BJ (cell line): ENCODE results near the gene RUNX2. TPM values are rescaled to one million over a fixed set of nuclear protein-coding genes. Genes with fewer than 3 reads are reported as not detected.

Experiments used
- CTCF ChIA-PET: fragments of 350-600 bp; formaldehyde crosslinking; extraction: SDS; loops from one replicate; lab custom pipeline; 2021; ENCODE audit warnings: antibody characterized with exemption, inconsistent platforms; lab: Yijun Ruan, JAX
- POLR2A ChIA-PET: fragments of 300-600 bp; sonication (Branson Sonifier 250); formaldehyde crosslinking; extraction: SDS; loops from one replicate; lab custom pipeline; 2021; ENCODE audit warnings: antibody characterized with exemption; lab: Charles Lee
- DNase-seq: peaks from one replicate; pipeline ENCODE4 v3.0.0-alpha.2; 2011; ENCODE audit warnings: low read depth
- H3K27me3 ChIP-seq: 2 replicates; pipeline ENCODE4 v1.6.0; 2011; ENCODE audit warnings: low read length; ENCODE audit not compliant: control insufficient read depth, insufficient read depth
- H3K36me3 ChIP-seq: 2 replicates; pipeline ENCODE4 v1.5.1; 2011; ENCODE audit warnings: low read length; ENCODE audit not compliant: control insufficient read depth, insufficient read depth
- H3K4me3 ChIP-seq: 2 replicates; pipeline ENCODE4 v1.5.1; 2011; ENCODE audit warnings: low read depth, mild to moderate bottlenecking, control low read depth, low read length
- polyA plus RNA-seq: library from polyadenylated mRNA; depleted of rRNA; stranded (reverse); fragments of >200 nt; gene quantifications from 2 replicates; pipeline ENCODE4 v1.2.3, GENCODE V29; 2011
- TF ChIP-seq, protein P1 (sequence below): IDR thresholded peaks from 2 replicates; pipeline ENCODE4 v1.5.1; 2011; ENCODE audit warnings: low read depth, mild to moderate bottlenecking, control low read depth, inconsistent platforms, low read length, moderate library complexity; ENCODE audit not compliant: insufficient read depth

RUNX2 gene
- polyA plus RNA-seq, 1 experiment: 1.5 TPM

DNA sequence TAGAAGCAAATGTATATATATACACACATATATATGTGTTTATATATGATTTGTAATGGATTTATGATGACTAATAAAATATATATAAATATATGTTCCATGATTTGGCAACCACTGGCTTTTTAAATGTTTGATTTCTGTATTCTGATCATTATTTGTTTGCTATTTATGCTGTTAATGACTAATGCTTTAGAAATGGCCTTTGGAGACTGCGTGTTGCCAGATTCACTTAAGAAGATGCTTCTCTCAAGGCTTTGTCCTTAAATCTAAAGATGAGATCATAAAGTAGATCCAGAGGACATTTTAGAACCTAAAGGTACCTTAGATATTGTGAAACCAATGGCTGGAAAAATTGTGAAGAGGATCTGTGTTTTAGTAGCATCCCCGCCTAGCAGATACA is 165.6 kb downstream of the RUNX2 start:
- Histone ChIP-seq H3K27me3 (no peaks in the 10 kb centered on the region), H3K36me3 (no peaks in the 10 kb centered on the region), H3K4me3 (no peak overlapping the region)
- ChIA-PET CTCF (no interaction called here), POLR2A (no interaction called here)
- TF ChIP-seq, protein P1, sequence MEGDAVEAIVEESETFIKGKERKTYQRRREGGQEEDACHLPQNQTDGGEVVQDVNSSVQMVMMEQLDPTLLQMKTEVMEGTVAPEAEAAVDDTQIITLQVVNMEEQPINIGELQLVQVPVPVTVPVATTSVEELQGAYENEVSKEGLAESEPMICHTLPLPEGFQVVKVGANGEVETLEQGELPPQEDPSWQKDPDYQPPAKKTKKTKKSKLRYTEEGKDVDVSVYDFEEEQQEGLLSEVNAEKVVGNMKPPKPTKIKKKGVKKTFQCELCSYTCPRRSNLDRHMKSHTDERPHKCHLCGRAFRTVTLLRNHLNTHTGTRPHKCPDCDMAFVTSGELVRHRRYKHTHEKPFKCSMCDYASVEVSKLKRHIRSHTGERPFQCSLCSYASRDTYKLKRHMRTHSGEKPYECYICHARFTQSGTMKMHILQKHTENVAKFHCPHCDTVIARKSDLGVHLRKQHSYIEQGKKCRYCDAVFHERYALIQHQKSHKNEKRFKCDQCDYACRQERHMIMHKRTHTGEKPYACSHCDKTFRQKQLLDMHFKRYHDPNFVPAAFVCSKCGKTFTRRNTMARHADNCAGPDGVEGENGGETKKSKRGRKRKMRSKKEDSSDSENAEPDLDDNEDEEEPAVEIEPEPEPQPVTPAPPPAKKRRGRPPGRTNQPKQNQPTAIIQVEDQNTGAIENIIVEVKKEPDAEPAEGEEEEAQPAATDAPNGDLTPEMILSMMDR: no peak
- DNase-seq: no peak

DNA sequence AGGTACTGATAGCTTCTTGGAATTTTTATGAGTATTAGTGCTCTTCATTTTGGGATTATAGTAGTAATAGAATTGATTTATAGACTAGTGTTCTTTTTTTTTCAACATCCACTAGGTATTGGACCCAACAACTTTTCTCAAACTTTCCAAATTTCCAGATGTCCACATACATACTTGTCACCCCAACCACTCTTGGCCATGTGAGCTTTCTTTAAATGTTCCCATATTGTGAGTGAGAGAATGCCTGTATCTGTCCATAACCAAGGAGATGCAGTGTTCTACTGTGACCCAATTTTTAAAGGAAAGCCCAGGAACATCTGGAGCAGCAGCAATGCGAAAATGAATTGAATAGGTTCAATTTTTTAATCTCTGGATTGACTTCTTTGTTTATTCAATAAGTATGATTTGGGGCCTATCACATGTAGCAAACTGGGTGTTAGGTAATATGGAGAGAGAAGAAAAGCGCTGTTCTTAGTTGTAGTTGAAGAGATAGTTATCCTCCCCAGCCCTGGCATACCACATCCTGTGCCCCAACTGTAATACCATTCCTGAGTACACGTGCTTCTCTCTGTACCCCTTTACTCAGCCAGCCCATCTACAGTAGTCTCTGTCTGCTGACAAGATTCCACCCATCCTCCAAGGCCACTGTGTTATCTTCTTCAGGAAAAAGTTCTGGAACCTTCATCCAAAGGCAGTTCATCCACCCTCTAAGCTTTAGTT is 166.4 kb downstream of the RUNX2 start:
- DNase-seq: no peak
- no peak overlapping the region for H3K4me3 ChIP-seq
- H3K27me3 ChIP-seq: no peaks in the 10 kb centered on the region
- H3K36me3 ChIP-seq: no peaks in the 10 kb centered on the region
- CTCF ChIA-PET: no interaction called here
- TF ChIP-seq, protein P1: no peak
- POLR2A ChIA-PET: no interaction called here

DNA sequence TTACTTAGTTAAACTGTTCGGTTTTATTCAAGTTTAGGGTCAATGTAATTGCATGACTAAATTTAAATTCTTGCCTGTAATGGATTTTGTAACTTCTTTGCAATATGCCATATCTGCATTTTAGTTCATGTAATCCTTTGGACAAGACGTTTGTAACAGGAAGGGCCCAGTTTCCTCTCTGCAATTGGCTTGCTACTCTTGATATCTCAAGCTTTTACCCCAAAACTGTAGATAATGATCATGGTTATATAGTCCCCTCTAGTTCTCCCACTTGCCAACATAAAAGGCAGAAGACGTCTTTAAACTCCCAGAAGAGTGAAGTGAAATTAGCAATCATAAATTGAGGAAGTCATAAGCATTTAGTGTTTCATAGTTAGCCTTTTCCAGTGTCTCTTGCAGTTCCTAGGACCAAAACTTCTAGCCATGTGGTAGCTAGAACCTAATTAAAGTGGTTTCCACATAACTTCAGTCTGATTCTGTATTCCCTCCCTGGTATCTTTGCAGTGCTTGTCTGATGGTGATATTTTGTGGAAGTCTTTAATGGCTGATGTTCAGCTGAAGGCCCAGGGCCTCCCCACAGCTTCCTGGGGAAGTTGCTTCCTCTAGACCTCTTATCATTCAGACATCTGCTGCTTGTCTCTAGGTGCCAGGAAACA is 167.4 kb downstream of the RUNX2 start:
- ChIA-PET CTCF (interaction anchor here (0.6 to 1.5 kb wide), 2 partner anchors 13 to 15 kb away, joined by 3 read pairs; no protein-coding TSS in a partner anchor), POLR2A (no interaction called here)
- no peak for DNase-seq
- TF ChIP-seq, protein P1: no peak
- H3K36me3 ChIP-seq: no peaks in the 10 kb centered on the region
- no peaks in the 10 kb centered on the region for H3K27me3 ChIP-seq
- H3K4me3 ChIP-seq: no peak overlapping the region

DNA sequence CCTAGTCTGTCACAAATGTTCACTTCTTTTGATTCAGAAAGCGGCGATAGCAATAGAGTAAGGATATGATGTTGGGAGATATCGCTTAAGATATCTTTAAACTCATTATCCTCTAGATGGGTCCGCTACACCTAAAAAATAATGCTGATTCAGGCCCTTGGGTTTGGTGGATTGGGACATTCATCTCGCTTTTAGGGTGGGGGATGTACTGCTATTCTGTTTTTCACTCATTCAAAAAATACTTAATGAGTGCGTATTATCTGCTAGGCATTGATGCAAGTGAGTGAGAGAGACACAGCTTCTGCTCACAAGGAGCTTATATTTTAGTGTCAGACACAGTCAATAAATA is 167.9 kb downstream of the RUNX2 start:
- Histone ChIP-seq H3K27me3 (no peaks in the 10 kb centered on the region), H3K4me3 (no peak overlapping the region), H3K36me3 (no peaks in the 10 kb centered on the region)
- no peak for DNase-seq
- POLR2A ChIA-PET: no interaction called here
- CTCF ChIA-PET: interaction anchor here (1.5 kb wide), 1 partner anchor 14 kb away, joined by 3 read pairs; no protein-coding TSS in a partner anchor
- TF ChIP-seq, protein P1: no peak

DNA sequence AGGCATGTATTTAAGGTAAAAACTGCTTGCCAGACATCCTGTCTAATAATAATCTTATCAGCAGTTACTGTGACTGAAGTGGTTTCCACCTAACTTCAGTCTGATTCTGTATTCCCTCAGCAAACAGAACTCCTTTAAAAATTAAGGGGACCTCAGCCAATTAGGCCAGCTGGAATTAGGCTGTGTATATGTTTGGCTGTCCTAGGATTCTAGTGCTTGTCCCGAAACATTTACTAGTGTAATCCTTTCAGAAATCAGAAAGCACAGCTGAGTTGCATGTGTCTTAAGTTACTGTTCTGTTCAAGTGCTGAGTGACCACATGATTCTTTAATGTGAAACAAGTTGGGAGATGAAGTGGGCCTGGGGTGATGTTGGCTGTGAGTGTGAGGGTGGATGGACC is 170.5 kb downstream of the RUNX2 start:
- Histone ChIP-seq H3K4me3 (no peak overlapping the region), H3K36me3 (no peaks in the 10 kb centered on the region; the same call in 1 of the 2 replicates), H3K27me3 (no peaks in the 10 kb centered on the region)
- TF ChIP-seq, protein P1: no peak
- CTCF ChIA-PET: interaction anchor here (0.6 kb wide), 1 partner anchor 81 kb away, joined by 3 read pairs; no protein-coding TSS in a partner anchor
- no peak for DNase-seq
- POLR2A ChIA-PET: no interaction called here
